Measurements from ENCODE around the gene APBB1IP.

The APBB1IP gene

GRCh38 chr10:26524161-26524896 is 86.2 kb downstream of the APBB1IP start (continued):
- peak; percentile 46 for TF ChIP-seq ZBTB44 (tag by site-specific recombination; IDR thresholded peaks at IDR 0.05)
- peak; percentile 64 for TF ChIP-seq ZSCAN23 (tag by site-specific recombination; IDR thresholded peaks at IDR 0.05)
- no peak for TF ChIP-seq ZNF704 (tag by site-specific recombination; IDR thresholded peaks at IDR 0.05)
- TF ChIP-seq ZNF2 (tag by site-specific recombination; IDR thresholded peaks at IDR 0.05): no peak; the same call in 1 of the 2 replicates
- no peak for TF ChIP-seq ZNF23 (tag by site-specific recombination; IDR thresholded peaks at IDR 0.05; ENCODE audit: borderline replicate concordance)
- TF ChIP-seq ZNF394 (tag by site-specific recombination; IDR thresholded peaks at IDR 0.05; ENCODE audit: borderline replicate concordance): peak; percentile 59
- peak; percentile 80 for TF ChIP-seq ZNF398 (tag by site-specific recombination; IDR thresholded peaks at IDR 0.05)
- peak; percentile 80; the same call in 1 of the 2 replicates for TF ChIP-seq ZNF366 (tag by site-specific recombination; conservative IDR thresholded peaks at IDR 0.05)
- TF ChIP-seq WT1 (tag by site-specific recombination; IDR thresholded peaks at IDR 0.05): peak; percentile 91
- TF ChIP-seq ZNF629 (tag by site-specific recombination; IDR thresholded peaks at IDR 0.05): peak; percentile 96
- TF ChIP-seq ZNF692 (tag by site-specific recombination; IDR thresholded peaks at IDR 0.05): peak; percentile 78; the same call in 1 of the 2 replicates
- TF ChIP-seq ZNF521 (tag by site-specific recombination; IDR thresholded peaks at IDR 0.05): no peak
- no peak for TF ChIP-seq ZNF423 (tag by site-specific recombination; IDR thresholded peaks at IDR 0.05)
- no peak for TF ChIP-seq AEBP2 (tag by site-specific recombination; IDR thresholded peaks at IDR 0.05; ENCODE audit: borderline replicate concordance)
- peak; percentile 39 for TF ChIP-seq ZNF518A (tag by site-specific recombination; conservative IDR thresholded peaks at IDR 0.05; ENCODE audit: low read depth)
- TF ChIP-seq GLI2 (tag by site-specific recombination; IDR thresholded peaks at IDR 0.05; ENCODE audit: borderline replicate concordance, low read depth): peak; percentile 91
- TF ChIP-seq ZNF449 (tag by site-specific recombination; IDR thresholded peaks at IDR 0.05): peak; percentile 31; the same call in 1 of the 2 replicates
- peak; percentile 86 for TF ChIP-seq PRDM6 (tag by site-specific recombination; IDR thresholded peaks at IDR 0.05)
- peak; percentile 74 for TF ChIP-seq ZBTB17 (tag by site-specific recombination; IDR thresholded peaks at IDR 0.05)
- TF ChIP-seq ZNF221 (tag by site-specific recombination; IDR thresholded peaks at IDR 0.05; ENCODE audit: borderline replicate concordance): no peak
- TF ChIP-seq ZNF843 (tag by site-specific recombination; IDR thresholded peaks at IDR 0.05): peak; percentile 93
- TF ChIP-seq ZFP69B (tag by site-specific recombination; IDR thresholded peaks at IDR 0.05): peak; percentile 78; the same call in 1 of the 2 replicates

All from HEK293 (cell line).